H54 (cell line): Measurements from ENCODE around the gene PKNOX1.
"Not testable (repeated sequence)": the region's sequence is repeated elsewhere in the genome, so short reads cannot be mapped to it uniquely, and the experiment has no call there.

Experiments used
- DNase-seq: peaks from one replicate; pipeline ENCODE4 v3.0.0; 2011; ENCODE audit warnings: low spot score, mixed read lengths; ENCODE audit not compliant: insufficient read length
- FAIRE-seq: peaks from 3 replicates; lab custom pipeline; 2011; peaks lifted over from hg19 to GRCh38; lab: Jason Lieb, UNC
- POLR2A ChIP-seq: IDR thresholded peaks from 2 replicates; pipeline ENCODE4 v1.6.1; 2011; ENCODE audit warnings: low read depth, mild to moderate bottlenecking, low read length

PKNOX1 gene

DNA sequence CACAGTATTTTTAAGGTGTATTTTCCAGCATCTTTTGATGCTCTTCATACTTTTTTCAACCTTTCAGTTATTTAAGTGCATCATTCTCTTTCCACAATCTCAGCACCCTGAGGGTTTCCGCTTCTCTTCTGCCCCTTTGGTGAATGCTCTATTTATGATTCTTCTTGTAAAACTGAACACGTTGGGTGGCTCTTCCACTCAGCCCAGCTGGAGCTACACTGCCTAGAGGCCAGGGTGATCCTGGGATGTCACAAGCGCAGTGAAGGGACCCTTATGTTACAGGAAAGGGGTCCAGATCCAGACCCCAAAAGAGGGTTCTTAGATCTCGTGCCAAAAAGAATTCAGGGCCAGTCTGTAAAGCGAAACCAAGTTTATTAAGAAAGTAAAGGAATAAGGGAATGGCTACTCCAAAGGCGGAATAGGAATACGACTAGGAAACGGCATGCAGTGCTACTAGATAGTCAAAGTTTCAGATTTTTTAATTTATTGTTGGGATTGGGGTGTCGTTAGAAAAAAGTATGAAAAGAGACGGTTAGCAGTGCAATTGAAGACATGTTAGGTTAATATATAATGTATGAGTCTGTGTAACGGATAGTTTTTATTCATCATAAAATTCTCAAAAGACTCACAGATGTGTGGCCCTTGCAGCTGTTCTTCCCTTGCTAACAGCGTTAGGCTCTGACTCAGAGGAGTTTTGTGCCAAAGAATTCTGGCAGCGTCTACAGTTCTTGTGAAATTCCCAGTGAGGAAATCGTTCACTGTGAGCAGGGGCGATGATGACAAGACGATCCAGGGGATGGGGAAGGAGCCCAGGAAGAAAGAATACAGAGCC lies 34.6 kb upstream of the PKNOX1 start:
- TF ChIP-seq POLR2A, result no peak
- no peak for FAIRE-seq
- peak; percentile 87 for DNase-seq

DNA sequence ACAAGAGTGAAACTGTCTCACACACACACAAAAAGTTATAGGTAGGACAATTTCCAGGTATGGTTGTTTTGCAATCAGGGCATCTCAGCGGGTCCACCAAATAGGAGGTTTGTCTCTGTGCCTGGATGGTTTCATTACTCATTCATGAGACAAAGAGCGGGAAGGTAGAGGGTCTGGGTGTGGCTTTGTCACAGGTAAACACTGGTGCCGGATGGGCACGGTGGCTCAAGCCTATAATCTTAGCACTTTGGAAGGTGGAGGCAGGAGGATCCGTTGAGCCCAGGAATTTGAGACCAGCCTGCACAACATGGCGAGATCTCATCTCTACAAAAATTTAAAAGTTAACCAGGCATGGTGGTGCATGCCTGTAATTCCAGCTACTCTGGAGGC lies 32.7 kb upstream of the PKNOX1 start:
- FAIRE-seq (no peak), DNase-seq (no peak)
- no peak for TF ChIP-seq POLR2A

DNA sequence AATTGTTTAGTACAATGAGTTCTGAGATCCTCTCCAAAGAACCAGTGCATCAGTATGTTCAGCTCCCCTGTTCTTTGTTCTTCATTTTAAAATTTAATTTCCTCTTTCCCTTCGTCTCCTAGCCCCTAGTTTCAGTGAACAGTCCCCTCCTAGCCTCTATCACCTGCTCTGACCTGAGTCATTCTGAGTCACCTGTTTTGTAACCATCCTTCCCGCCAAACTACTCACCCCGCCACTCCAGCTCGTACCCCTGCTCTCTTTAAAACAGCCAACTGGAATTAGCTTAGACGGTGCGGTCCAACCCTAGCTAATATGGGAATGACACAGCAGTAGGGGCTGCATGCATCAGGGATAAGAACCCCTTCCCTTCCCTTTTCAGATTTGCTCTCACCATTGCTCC lies 32.1 kb upstream of the PKNOX1 start:
- FAIRE-seq (no peak), DNase-seq (no peak)
- no peak for TF ChIP-seq POLR2A

- not testable (repeated sequence) for DNase-seq, FAIRE-seq
These were observed 25.1 kb upstream of the PKNOX1 start for GRCh38 chr21:42949094-42949755.

GRCh38 chr21:42951193-42951592 lies 23.2 kb upstream of the PKNOX1 start:
- not testable (repeated sequence) for FAIRE-seq, DNase-seq

DNA sequence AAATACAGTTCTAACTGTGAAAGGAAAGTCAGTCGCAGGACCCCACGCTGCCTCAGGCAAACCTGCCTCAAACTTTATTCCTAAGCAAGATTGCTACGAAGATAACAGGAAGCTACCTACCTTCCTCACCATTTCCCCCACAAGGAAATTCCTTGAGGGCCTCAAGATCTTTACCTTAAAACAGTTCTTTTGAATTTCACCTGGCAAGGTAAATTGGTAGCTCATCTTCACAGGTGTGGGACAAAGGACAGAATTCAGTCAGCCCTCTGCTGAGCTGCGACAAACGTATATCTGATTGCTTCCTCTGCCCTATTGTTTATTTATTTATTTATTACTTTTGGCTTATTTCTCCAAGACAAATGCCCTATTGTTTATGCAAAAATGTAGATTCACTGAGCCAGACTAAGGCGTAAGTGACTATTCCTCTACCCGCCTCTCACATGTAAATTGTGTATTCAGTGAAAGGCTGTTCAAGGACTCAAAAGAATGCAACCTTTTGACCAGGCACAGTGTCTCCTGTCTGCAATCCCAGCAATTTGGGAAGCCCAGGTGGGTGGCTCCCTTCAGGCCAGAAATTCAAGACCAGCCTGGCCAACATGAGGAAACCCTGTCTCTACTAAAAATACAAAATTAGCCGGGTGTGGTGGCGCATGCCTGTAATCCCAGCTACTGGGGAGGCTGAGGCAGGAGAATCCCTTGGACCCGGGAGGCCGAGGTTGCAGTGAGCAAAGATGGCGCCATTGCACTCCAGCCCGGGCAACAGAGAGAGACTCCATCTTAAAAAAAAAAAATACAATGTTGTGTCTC lies 17.3 kb upstream of the PKNOX1 start:
- DNase-seq (no peak), FAIRE-seq (no peak)
- TF ChIP-seq POLR2A, result no peak

- DNase-seq, result not testable (repeated sequence)
These were observed 16.2 kb upstream of the PKNOX1 start for GRCh38 chr21:42958122-42958521.

DNA sequence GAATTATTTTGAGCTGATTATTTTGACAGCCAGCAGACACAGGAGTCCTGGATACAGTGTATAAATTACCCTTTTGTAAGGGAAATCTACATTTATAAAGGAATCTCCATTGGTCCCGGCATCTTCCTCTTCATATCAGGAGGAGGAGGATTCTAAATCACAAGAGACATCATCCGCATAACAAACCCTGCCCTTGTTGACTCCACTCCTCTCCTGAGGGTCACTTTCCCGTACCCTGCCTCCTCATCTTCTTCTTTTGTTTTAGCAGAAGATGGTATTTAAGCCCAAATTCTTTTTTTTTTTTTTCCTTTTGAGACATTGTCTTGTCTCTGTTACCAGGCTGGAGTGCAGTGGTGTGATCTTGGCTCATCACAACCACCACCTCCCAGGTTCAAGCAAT lies 14.6 kb upstream of the PKNOX1 start:
- no peak for FAIRE-seq
- no peak for TF ChIP-seq POLR2A

More at GRCh38 chr21:42958122-42958521, 16.2 kb upstream of the PKNOX1 start:
- FAIRE-seq, result not testable (repeated sequence)

DNA sequence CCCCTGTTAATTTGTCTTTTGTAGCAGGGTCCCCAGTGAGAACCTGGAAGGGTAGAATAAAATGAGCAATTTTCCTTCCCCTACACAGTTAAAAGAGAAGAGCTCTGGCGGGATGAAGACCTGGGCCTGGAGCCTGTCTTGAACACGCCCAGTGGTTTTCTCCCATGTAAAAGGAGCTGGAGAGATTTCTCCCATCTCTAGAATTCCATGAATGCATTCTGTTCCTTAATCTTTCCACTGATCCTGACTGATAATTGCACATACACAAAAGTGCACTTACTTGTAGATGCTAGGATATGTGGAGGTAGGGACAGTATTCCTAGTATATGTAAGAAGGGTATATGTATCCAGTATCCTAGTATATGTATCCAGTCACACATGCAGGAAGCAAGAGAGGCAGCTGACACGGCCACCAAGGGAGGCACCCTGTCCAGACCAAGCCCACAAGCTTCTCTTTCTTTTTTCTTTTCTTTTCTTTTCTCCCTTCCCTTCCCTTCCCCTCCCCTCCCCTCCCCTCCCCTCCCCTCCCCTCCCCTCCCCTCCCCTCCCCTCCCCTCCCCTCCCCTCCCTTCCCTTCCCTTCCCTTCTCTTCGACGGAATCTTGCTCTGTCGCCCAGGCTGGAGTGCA lies 11.9 kb upstream of the PKNOX1 start:
- no peak for TF ChIP-seq POLR2A
- FAIRE-seq, result no peak

More for the DNA sequence above, 14.6 kb upstream of the PKNOX1 start:
- DNase-seq, result no peak

DNA sequence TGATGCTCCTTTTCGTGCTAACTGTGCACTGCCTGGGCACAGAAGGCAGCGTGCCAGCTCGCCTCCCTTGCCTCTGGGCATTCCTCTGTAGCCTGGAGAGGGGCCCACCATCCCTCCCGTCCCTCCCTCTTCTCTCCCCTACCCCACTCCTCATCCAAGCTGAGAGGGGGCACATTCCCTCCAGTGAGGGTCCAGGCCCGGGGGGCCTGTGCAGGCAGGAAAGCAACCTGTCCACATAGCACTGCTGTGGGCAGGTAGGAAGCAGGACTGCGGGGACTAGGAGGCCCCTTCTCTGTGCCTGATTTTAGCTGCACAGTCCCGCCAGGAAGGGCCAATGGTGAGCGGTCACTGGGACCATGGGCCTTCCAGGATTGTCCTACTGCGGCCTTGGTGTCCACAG lies 10.3 kb upstream of the PKNOX1 start:
- DNase-seq (no peak), FAIRE-seq (no peak)
- TF ChIP-seq POLR2A, result no peak

More for the DNA sequence above, 11.9 kb upstream of the PKNOX1 start:
- no peak for DNase-seq

- no peak for TF ChIP-seq POLR2A
- DNase-seq, result no peak
- no peak for FAIRE-seq
These were observed 9.7 kb upstream of the PKNOX1 start for GRCh38 chr21:42964546-42965210.

- TF ChIP-seq POLR2A, result no peak
- FAIRE-seq (no peak), DNase-seq (no peak)
These were observed 9.2 kb upstream of the PKNOX1 start for GRCh38 chr21:42965211-42965560.

DNA sequence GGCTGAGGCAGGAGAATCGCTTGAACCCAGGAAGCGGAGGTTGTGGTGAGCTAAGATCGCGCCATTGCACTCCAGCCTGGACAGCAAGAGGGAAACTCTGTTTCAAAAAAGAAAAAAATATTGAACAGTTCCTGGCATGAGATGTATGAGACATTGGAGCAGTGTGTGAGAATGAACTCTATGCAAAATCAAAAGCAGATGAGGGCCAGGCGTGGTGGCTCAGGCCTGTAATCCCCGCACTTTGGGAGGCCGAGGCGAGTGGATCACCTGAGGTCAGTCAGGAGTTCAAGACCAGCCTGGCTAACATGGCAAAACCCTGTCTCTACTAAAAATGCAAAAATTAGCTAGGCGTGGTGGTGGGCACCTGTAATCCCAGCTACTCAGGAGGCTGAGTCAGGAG lies 6.7 kb upstream of the PKNOX1 start:
- DNase-seq, FAIRE-seq: not testable (repeated sequence)
